Glutamatergic neuron (in vitro differentiated cells): Measurements from ENCODE around the gene MEST. TPM values are rescaled to one million over a fixed set of nuclear protein-coding genes. Genes with fewer than 3 reads are reported as not detected.
"Not testable (repeated sequence)": the region's sequence is repeated elsewhere in the genome, so short reads cannot be mapped to it uniquely, and the experiment has no call there.

Source experiments
- DNase-seq: peaks from one replicate; pipeline ENCODE4 v3.0.0; 2022
- H3K27ac Mint-ChIP-seq: one replicate; pipeline ENCODE4 v1.8.0; 2020; ENCODE audit warnings: mild to moderate bottlenecking, mixed read lengths, inconsistent platforms; ENCODE audit not compliant: unreplicated experiment
- H3K27me3 Mint-ChIP-seq: one replicate; pipeline ENCODE4 v1.8.0; 2020; ENCODE audit warnings: mild to moderate bottlenecking, moderate library complexity, mixed read lengths, inconsistent platforms; ENCODE audit not compliant: unreplicated experiment
- H3K36me3 Mint-ChIP-seq: one replicate; pipeline ENCODE4 v1.8.0; 2020; ENCODE audit warnings: mild to moderate bottlenecking, mixed read lengths, inconsistent platforms; ENCODE audit not compliant: unreplicated experiment
- H3K4me1 Mint-ChIP-seq: one replicate; pipeline ENCODE4 v1.8.0; 2020; ENCODE audit warnings: mild to moderate bottlenecking, low read depth, mixed read lengths, inconsistent platforms; ENCODE audit not compliant: unreplicated experiment
- H3K4me3 Mint-ChIP-seq: one replicate; pipeline ENCODE4 v1.8.0; 2020; ENCODE audit warnings: mild to moderate bottlenecking, mixed read lengths, inconsistent platforms; ENCODE audit not compliant: unreplicated experiment
- H3K9me3 Mint-ChIP-seq: one replicate; pipeline ENCODE4 v1.8.0; 2020; ENCODE audit warnings: mild to moderate bottlenecking, moderate library complexity, mixed read lengths, inconsistent platforms; ENCODE audit not compliant: unreplicated experiment
- CTCF ChIP-seq: fragments of 200-600 bp; sonication (generic); IDR thresholded peaks from one replicate; pipeline ENCODE4 v1.5.0; 2021; ENCODE audit not compliant: partially characterized antibody, unreplicated experiment
- long read RNA-seq: library from polyadenylated mRNA; unstranded; transcript quantifications from one replicate; pipeline ENCODE4 v2.0.0, GENCODE V29; 2020; ENCODE audit not compliant: unreplicated experiment
- total RNA-seq: library from RNA; stranded (reverse); fragmentation: NEBNext Ultra II Directional; extraction: Animal tissue kit (Norgen Biotek cat#: 25700); gene quantifications from one replicate; pipeline ENCODE4 v1.2.1, GENCODE V29; 2021; ENCODE audit not compliant: unreplicated experiment

The MEST gene
- 186 TPM for total RNA-seq
- long read RNA-seq, transcript MEST-201 (12 exons, 2,505 nt) = major isoform, 77 of 167 reads
- long read RNA-seq, transcript MEST-202 (12 exons, 2,443 nt) = minor isoform, 63 of 167 reads
- long read RNA-seq, partial matches to known transcripts = 17 of 167 reads
- long read RNA-seq, other reads (novel, unspliced or antisense) = 9 of 167 reads

GRCh38 chr7:130491841-130492522, at the start of gene MEST:
Gene MEST, plus strand, starts transcription at chr7:130492085. Its CDS starts 229 bp downstream, at chr7:130492314.
- H3K4me1 Mint-ChIP-seq = peaks cover 18% of the 10 kb centered on the region
- no peak for TF ChIP-seq CTCF
- H3K4me3 Mint-ChIP-seq = peak within 1 kb of the TSS; percentile 91
- DNase-seq = peak; percentile 48
- peaks cover 4% of the 10 kb centered on the region for H3K27me3 Mint-ChIP-seq
- peaks cover 10% of the 10 kb centered on the region for H3K36me3 Mint-ChIP-seq
- H3K27ac Mint-ChIP-seq = peak within 1 kb of the TSS; percentile 84
- H3K9me3 Mint-ChIP-seq = peaks cover 12% of the 10 kb centered on the region

- Mint-ChIP-seq H3K4me3 (no peak overlapping the region), H3K27me3 (peaks cover 6% of the 10 kb centered on the region), H3K4me1 (peaks cover 12% of the 10 kb centered on the region), H3K36me3 (no peaks in the 10 kb centered on the region), H3K9me3 (peaks cover 7% of the 10 kb centered on the region), H3K27ac (no peak overlapping the region)
- no peak for TF ChIP-seq CTCF
- DNase-seq = no peak
These were observed 49.3 kb upstream of the MEST start for GRCh38 chr7:130442601-130443000.

DNA sequence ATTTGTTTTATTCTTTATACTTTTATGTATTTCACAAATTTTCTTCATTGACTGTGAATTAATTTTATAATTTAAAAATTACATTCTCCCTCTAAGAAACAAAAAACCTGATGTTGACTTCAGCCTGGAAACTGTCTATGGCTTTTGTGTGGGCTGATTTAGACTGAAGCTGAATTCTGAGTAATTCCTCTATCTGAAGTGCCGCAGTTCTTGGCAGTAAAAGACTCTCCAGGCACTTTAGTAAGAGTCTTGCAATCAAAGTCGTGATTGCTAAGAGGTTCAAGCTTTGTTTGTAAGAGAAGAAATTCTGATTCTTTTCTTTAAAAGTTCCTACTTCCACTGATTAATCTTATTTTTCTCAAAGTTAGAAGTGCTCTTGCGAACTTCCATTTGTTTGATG, 47.7 kb upstream of the MEST start:
- DNase-seq = no peak
- Mint-ChIP-seq H3K4me1 (peaks cover 10% of the 10 kb centered on the region), H3K36me3 (peaks cover 5% of the 10 kb centered on the region), H3K4me3 (no peak overlapping the region), H3K27ac (no peak overlapping the region), H3K9me3 (peaks cover 10% of the 10 kb centered on the region), H3K27me3 (peaks cover 6% of the 10 kb centered on the region)
- TF ChIP-seq CTCF = no peak

DNA sequence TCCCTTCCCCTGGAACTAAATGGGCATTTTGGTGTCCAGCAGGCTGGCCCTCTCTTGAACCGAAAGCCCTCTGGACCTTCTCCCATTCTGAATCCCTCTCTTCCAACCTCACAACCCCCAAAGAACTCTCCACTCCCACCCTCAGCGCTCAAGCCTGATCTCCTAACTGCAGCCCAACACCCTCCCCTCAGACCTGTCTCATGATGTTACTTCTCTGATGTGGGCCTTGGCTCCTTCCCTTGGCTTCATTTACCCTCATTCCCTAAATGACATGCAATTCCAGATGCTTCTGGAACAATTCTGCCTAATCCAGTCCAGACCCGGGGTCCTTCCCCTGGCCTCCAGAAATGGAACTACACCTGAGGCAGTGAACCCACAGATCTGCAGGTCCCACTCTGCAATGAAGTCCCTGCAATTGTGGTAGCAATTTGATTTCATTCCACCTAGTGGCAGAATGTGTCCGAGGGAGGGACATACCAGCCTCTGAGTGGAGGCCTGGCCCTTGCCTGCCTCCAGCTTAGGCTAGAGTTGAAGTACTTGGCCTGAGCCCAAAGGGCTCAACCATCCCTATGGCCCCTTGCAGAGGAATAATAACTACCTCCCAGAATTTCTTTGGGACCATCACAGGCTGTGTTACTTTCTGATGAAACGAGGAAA, 47.0 kb upstream of the MEST start:
- peaks cover 5% of the 10 kb centered on the region for H3K27me3 Mint-ChIP-seq
- TF ChIP-seq CTCF = peak; percentile 18
- H3K4me3 Mint-ChIP-seq = no peak overlapping the region
- peaks cover 8% of the 10 kb centered on the region for H3K4me1 Mint-ChIP-seq
- peaks cover 10% of the 10 kb centered on the region for H3K9me3 Mint-ChIP-seq
- no peak overlapping the region for H3K27ac Mint-ChIP-seq
- no peak for DNase-seq
- H3K36me3 Mint-ChIP-seq = peaks cover 5% of the 10 kb centered on the region

DNA sequence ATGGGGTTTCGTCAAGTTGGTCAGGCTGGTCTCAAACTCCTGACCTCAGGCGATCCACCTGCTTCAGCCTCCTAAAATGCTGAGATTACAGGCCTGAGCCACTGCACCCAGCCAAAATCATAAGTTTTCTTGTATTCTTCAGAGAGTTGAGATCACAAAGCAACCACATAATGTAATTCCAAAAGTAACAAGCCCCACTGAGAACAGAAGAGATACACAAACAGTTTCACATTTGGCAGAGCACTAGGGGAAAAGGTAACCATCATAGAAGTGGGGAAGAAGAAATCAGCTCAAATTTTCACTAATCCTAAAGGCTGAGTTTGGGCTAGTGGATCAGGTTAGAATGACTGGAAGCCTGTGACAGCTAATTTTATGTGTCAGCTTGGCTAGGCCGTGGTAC, 45.6 kb upstream of the MEST start:
- H3K4me1 Mint-ChIP-seq = peaks cover 8% of the 10 kb centered on the region
- no peak overlapping the region for H3K4me3 Mint-ChIP-seq
- H3K9me3 Mint-ChIP-seq = peaks cover 6% of the 10 kb centered on the region
- H3K27me3 Mint-ChIP-seq = no peaks in the 10 kb centered on the region
- no peak for DNase-seq
- TF ChIP-seq CTCF = no peak
- no peak overlapping the region for H3K27ac Mint-ChIP-seq
- peaks cover 5% of the 10 kb centered on the region for H3K36me3 Mint-ChIP-seq

DNA sequence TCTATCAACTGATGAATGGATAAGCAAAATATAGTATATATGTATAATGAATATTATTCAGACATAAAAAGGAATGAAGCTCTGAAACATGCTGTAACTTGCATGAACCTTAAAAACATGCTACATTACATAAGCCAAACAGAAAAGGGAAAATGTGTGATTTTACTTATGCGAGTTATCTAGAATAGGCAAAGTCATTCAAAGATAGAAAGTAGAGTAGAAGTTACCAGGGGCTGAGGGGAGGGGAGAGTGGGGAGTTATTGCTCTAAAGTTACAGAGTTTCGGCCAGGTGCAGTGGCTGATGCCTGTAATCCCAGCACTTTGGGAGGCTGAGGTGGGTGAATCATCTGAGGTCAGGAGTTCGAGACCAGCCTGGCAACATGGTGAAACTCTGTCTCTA, 40.5 kb upstream of the MEST start:
- H3K36me3 Mint-ChIP-seq, H3K27me3 Mint-ChIP-seq, DNase-seq, H3K4me1 Mint-ChIP-seq, H3K9me3 Mint-ChIP-seq, H3K4me3 Mint-ChIP-seq, H3K27ac Mint-ChIP-seq: not testable (repeated sequence)
